ENCODE data around the gene AADAT.
"Not testable (repeated sequence)": the region's sequence is repeated elsewhere in the genome, so short reads cannot be mapped to it uniquely, and the experiment has no call there.

AADAT gene

GRCh38 chr4:170090352-170091052, 746 bp upstream of the AADAT start:
- DNase-seq (ENCODE audit: low read depth) = no peak

DNA sequence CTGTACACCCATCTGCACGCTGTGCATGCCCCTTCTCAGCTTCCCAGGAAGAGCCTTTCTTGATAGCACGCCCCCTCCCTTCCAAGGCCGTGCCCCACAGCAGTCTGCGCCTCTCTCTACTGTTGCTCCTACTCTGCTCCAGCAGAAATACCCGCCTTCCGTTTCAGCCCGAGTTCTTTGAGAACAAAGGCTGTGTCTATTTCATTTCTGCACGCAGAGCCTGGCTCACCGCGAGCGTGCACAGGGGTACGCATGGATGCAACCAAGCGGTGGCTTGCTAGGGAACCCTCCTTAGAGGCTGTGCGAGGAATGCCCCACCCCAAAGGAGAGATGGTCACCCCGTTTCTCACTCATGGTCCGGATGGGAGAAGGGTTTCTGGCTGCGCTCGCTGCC, 485 bp downstream of the AADAT start:
- DNase-seq (ENCODE audit: low read depth) = peak; percentile 10

DNA sequence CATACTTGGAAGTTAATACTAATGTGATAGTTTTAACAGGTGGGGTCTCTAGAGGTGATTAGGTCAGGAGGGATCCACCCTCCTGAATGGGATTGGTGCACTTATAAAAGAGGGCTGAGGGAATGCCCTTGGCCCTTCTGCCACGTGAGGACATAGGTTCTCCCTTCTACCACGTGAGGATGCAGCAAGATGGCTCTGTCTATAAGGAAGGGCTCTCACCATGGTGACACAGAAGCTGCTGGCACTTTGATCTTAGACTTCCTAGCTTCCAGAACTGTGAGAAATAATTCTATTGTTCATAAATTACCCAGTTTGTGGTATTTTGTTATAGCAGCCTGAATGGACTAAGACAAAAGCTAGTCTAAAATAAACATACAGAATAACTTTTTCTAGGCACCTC, 1.0 kb downstream of the AADAT start:
- no peak for DNase-seq (ENCODE audit: low read depth)

DNA sequence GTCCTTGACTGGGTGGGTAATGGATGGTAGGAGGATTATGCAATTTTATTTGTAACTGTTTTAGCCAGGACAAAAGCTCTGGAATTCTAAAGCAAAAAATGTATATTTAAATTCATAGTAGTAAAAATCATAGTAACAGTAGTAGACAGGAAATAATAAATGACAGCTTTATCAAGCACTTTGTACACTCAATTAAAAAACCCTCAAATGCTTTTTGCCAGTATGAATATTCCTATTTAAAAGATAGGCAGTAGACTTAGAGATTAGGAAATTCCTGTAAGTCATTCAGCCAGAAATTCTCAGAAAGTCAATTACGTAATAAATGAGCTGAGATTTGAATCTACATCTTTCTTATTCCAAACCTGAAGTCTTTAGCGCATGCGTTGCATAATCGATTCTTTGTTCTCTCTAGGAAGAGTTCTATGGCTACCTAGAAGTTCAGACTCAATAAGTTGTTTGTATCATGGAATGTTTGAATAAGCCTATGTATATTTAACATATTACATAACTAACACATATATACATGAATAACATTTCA, 2.5 kb downstream of the AADAT start:
- no peak for DNase-seq (ENCODE audit: low read depth)

- no peak for DNase-seq (ENCODE audit: low read depth)
Measured at GRCh38 chr4:170083541-170083940, 6.2 kb downstream of the AADAT start.

DNA sequence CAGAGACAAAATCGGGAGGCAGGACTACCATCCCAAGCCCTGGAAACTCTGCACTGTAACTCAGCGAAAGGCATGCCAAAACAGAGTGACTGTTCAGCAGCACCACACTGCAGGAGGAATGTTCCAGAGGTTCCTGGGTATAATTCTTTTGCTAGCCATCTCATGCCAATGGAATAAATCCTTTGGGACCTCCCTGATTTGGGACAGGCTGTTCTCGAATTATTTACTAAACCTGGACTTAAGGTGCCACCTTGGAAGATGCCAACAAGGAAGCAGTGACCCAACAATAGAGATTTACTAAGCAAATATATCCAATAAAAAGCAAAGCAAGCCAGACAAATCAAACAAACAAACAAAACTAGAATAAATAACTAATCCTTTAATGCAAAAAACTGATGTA, 9.3 kb downstream of the AADAT start:
- no peak for DNase-seq (ENCODE audit: low read depth)

- DNase-seq (ENCODE audit: low read depth) = no peak
Measured at GRCh38 chr4:170079981-170080380, 9.8 kb downstream of the AADAT start.

DNA sequence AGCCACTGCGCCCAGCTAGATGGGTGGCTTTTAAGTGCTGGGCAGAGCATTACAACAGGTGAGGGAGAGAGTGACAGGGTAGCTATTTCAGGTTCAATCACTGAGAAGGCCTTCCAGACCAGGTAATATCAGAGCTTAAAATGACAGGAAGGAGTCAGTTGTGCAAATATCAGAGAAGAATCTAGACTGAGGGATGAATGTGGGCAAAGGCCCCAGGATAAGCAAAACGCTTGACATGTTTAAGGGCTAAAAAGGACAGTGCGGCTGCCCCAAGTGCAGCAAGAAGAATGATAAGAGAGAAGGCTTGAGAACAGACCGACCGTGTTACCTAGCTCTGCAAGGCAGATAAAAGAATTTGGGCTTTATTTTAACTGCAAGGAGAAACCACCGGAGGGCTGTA, 18.6 kb downstream of the AADAT start:
- DNase-seq (ENCODE audit: low read depth) = no peak

DNA sequence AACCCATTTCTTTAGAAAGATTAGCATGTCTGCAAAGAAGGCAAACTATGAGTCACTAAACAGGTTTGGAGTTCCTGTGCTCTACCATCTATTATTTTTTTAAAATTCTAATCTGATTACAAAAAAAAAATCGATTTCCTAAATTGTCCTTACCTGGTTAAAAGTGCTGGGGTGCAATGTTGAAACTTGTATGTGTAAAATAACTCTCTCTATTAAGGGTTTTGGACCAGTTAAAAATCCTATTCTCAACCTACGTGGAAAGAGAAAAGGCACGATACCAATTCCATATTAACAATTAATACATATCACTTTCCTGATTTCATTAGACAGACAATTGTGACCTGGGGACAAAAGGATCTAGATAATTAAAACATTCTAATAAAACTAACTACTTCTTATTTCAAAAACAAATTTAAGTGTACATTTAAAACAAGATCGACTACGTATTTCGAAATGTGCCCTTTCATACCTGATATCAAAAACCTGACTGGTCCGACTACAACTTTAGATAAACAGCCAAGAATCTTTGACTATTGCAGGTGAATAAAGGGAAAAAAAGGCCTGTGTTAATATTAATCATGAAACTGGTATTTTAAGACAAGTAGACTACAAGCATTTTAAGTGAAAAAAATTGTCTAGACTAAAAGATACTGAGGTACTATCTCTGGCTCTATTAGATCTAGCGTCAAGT, 21.2 kb downstream of the AADAT start:
- DNase-seq (ENCODE audit: low read depth) = no peak

DNA sequence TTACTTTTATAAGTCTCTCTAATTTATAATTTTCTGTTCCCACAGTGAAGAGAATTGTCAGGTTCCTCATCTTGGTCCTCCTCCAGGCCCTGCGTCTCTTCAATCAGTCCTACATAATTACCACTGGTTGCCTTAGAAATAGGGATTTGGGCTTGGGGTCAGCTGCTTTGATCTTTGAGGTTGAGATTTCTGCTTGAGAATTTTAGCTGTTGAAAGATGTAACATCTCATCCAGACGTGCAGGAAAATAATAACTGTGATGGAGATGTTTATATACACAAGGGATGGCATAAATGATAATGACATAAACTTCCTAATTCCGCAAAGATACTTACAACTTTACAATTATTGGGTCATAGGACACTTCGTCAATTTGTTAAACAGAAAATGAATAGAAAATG, 30.3 kb downstream of the AADAT start:
- DNase-seq (ENCODE audit: low read depth) = no peak

DNA sequence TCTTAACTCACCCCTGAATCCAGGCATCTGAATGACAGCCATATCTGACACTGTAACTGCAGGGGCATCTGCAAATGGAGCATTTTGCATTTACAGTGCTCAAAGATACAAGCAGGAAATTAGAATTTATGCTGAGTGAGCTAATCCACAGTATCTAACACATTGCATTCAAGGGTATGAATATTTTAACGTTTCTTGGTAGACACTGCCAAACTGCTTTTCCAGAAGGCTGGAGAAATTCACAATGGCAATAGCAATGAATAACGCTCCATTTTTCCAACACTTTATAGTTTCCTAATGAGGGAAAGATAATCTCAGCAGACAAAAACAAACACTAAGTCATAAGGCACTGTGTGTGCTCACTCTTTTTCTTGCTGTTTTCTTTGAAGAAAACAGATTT, 30.9 kb downstream of the AADAT start:
- no peak for DNase-seq (ENCODE audit: low read depth)

GRCh38 chr4:170057866-170058265, 31.9 kb downstream of the AADAT start:
- DNase-seq (ENCODE audit: low read depth) = no peak

DNA sequence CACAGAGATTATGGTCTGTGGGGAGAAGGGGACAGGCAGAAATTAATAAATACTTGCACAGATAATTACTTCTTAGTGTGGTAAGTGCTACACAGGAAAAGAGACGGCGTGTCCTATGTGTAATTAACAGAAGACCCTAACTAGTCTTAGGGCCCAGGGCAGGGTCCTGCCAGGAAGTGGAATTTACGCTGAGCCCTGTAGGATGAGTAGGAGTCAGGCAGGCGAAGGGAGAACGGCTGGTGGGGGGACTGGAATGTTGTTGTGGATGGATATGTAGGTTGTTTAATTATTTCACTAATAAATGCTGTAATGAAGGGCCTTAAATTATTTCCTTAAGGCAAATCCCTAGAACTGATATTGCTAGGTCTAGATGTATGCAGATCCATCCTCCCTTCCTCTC, 36.8 kb downstream of the AADAT start:
- no peak for DNase-seq (ENCODE audit: low read depth)

DNA sequence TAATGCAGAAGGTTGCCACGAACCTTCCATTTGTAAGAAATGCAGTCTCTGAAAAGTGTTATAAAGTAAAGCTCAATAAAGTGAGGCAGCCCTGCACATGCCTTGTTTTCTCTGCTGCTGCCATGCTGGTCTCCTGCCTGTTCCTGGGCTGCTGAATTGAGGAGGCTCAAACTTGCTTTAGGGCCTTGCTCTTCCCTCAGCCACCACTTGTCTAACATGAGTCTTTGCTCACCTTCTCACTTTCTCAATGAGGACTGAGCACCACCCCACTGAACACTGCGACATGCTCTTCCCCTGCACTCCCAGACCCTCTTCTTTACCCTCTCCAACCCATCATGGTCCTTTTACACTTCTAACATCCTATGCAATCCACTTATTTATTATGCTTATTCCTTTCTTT, 38.4 kb downstream of the AADAT start:
- DNase-seq (ENCODE audit: low read depth) = no peak

DNA sequence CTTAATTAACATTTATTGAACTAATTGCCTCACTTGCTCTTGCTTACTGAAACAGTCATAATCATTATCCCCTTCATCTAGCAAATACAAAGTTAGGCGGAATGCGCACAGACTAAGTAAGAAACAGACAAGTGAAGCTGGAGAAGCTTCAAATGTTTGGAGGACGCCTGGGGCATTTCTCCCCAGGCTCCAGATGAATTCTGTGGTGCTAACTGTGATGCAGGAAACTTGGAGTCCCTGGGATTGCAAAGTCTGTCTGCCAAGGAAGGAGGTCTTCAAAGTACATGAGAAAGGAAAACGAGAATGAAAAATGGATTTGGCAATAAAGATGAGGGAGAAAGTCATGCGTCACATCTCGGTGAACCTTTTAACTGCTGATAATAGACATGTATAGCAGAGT, 40.0 kb downstream of the AADAT start:
- DNase-seq (ENCODE audit: low read depth) = no peak

GRCh38 chr4:170047771-170048354, 41.9 kb downstream of the AADAT start:
- DNase-seq (ENCODE audit: low read depth) = peak; percentile 47

- DNase-seq (ENCODE audit: low read depth) = not testable (repeated sequence)
Measured at GRCh38 chr4:170046156-170046555, 43.6 kb downstream of the AADAT start.

GRCh38 chr4:170040031-170040680, 49.6 kb downstream of the AADAT start:
- no peak for DNase-seq (ENCODE audit: low read depth)

- DNase-seq (ENCODE audit: low read depth) = no peak
Measured at GRCh38 chr4:170038769-170039168, 51.0 kb downstream of the AADAT start.

GRCh38 chr4:170038232-170038631, 51.5 kb downstream of the AADAT start:
- DNase-seq (ENCODE audit: low read depth) = no peak

DNA sequence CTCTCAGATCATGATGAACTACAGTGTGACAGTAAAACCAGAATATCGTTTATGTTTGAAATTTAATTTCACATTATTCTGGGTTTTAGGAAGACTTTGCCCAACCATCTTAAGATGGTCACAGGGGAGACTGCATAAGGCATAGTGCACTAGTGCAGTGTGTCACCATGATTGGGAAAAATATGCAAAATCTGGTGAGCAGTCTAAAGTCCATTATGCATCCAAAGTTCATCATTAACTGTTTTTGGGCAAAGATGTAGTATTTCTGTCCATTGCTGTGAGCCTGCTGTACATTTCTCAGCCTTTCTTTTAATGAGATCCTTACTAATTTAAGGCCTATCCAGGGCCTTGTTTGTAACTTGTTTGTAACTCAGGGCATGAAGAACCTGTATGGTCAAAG, 52.3 kb downstream of the AADAT start:
- no peak for DNase-seq (ENCODE audit: low read depth)

DNA sequence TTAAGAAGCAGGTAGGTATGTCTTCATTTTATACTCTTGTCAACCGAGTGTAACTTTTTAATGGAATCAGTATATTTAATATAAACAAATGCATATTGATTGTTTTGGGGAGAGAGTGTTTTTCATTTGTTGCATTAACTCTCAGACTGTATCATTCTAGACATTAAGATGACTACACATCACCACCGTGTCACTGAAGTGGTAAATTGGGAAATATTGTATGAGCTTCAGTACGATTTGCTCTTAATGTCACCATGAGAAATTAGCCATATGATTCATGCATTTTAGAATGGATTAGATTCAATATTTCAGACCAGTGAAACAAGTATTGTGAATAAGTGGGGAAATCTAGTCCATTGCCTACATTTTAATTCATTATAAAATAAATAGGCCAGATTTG, 53.9 kb downstream of the AADAT start:
- no peak for DNase-seq (ENCODE audit: low read depth)

DNA sequence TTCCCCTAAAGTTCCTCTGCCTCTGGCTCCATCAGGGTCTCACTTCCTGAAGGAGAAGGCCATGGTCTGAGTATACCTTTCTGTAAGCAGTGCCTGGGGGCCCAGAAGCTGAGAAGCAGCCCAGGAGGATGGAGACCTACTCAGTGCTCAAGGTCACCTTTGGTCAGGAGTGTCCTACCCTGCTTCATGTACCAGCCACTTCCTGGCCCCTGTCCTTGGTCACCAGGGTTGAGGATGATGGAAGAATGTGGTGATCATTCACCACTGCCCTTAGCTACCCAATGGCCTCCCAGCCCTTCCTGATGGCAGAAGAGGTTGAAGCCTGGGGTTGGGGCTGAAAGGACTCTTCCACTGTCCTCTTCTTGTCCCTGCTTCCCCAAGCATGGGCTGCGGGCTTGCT, 54.5 kb downstream of the AADAT start:
- no peak for DNase-seq (ENCODE audit: low read depth)
